ENCODE measurements around the gene BPIFB2.
A peak's percentile ranks its signal among the peaks of the same experiment; 100 is the strongest.

BPIFB2 gene

GRCh38 chr20:32986331-32986966 lies 21.1 kb upstream of the BPIFB2 start:
- no peak for DNase-seq

GRCh38 chr20:32987044-32987825 lies 20.3 kb upstream of the BPIFB2 start:
- DNase-seq = no peak

- DNase-seq = peak; percentile 36
Measured at GRCh38 chr20:32988008-32988407, 19.5 kb upstream of the BPIFB2 start.

- no peak for DNase-seq
Measured at GRCh38 chr20:32989507-32990283, 17.8 kb upstream of the BPIFB2 start.

- no peak for DNase-seq
Measured at GRCh38 chr20:32990426-32990825, 17.1 kb upstream of the BPIFB2 start.

- no peak for DNase-seq
Measured at GRCh38 chr20:32991383-32991782, 16.1 kb upstream of the BPIFB2 start.

- DNase-seq = no peak
Measured at GRCh38 chr20:32991792-32992641, 15.5 kb upstream of the BPIFB2 start.

GRCh38 chr20:32993496-32994050 lies 13.9 kb upstream of the BPIFB2 start:
- DNase-seq = no peak

GRCh38 chr20:32995802-32996201 lies 11.7 kb upstream of the BPIFB2 start:
- no peak for DNase-seq

- DNase-seq = no peak
Measured at GRCh38 chr20:32997431-32997830, 10.1 kb upstream of the BPIFB2 start.

GRCh38 chr20:32999603-33000250 lies 7.8 kb upstream of the BPIFB2 start:
- DNase-seq = peak; percentile 49

GRCh38 chr20:33000802-33001466 lies 6.6 kb upstream of the BPIFB2 start:
- no peak for DNase-seq

GRCh38 chr20:33002087-33002808 lies 5.3 kb upstream of the BPIFB2 start:
- DNase-seq = no peak

- DNase-seq = no peak
Measured at GRCh38 chr20:33004141-33004751, 3.3 kb upstream of the BPIFB2 start, which contains the start of gene SUN5. Gene SUN5, minus strand, starts transcription at chr20:33004433. Its CDS starts 93 bp downstream, at chr20:33004340.

GRCh38 chr20:33005132-33005566 lies 2.4 kb upstream of the BPIFB2 start:
- DNase-seq = peak; percentile 40

- DNase-seq = no peak
Measured at GRCh38 chr20:33005908-33006775, 1.4 kb upstream of the BPIFB2 start.

- DNase-seq = no peak
Measured at GRCh38 chr20:33006776-33007375, 628 bp upstream of the BPIFB2 start.

Measured in inflammatory macrophage treated with lipopolysaccharide for 4 hours (primary cell).